K562 (cell line): Measurements from ENCODE around the gene TTC28. TPM values are rescaled to one million over a fixed set of nuclear protein-coding genes. Genes with fewer than 3 reads are reported as not detected.

ENCODE experiments used
- ATAC-seq: fragments of 200-7000 bp; cut with Tn5 transposase; 3 replicates; pipeline ENCODE4 v1.9.1; 2020; ENCODE audit warnings: moderate library complexity
- BruUV-seq: library from RNA; stranded (reverse); fragments of 400-500 nt; replicated peaks from 2 replicates; lab custom pipeline; 2021; lab: Mats Ljungman, UMichigan
- CTCF ChIA-PET: fragments of 300-600 bp; formaldehyde crosslinking; extraction: SDS; loops from one replicate; lab custom pipeline; 2021; ENCODE audit warnings: low intra/inter-chr PET ratio; lab: Yijun Ruan, JAX
- POLR2A ChIA-PET: fragments of 300-600, 350-650 bp; sonication (Branson Sonifier 250); formaldehyde crosslinking; extraction: SDS; loops from one replicate; lab custom pipeline; 2021; ENCODE audit warnings: antibody characterized with exemption, inconsistent platforms; lab: Yijun Ruan, JAX
- DNase-seq, 4 experiments: peaks; one replicate each; pipeline versions ENCODE4 v3.0.0 to v3.0.0-alpha.2; 2011 to 2018; ENCODE audit warnings: low spot score in 3 of 4, mixed read lengths in 3 of 4; ENCODE audit errors: extremely low read depth in 1 of 4
- FAIRE-seq: peaks from 2 replicates; lab custom pipeline; 2011; peaks lifted over from hg19 to GRCh38; lab: Jason Lieb, UNC
- H2AFZ ChIP-seq: 2 replicates; pipeline ENCODE4 v1.6.0; 2011; ENCODE audit warnings: low read depth, low read length, control low read depth, inconsistent platforms
- H3K27ac ChIP-seq: fragments of 200-600 bp; 3 replicates; pipeline ENCODE4 v1.8.0; 2011; ENCODE audit warnings: low read depth, mild to moderate bottlenecking, control low read depth, inconsistent platforms, low read length, moderate library complexity, mixed read lengths; ENCODE audit errors: extremely low read depth
- H3K27me3 ChIP-seq, 2 experiments: fragments of 300-600 bp in 1 of 2; 2 replicates in 1 of 2; 3 replicates in 1 of 2; pipeline versions ENCODE4 v1.6.0 to v1.8.0; 2011; ENCODE audit warnings: inconsistent platforms in 2 of 2, low read length in 2 of 2, mild to moderate bottlenecking in 1 of 2, mixed read lengths in 1 of 2, moderate library complexity in 1 of 2; ENCODE audit not compliant: control insufficient read depth in 2 of 2, insufficient read depth in 2 of 2
- H3K36me3 ChIP-seq: fragments of 300-600 bp; 3 replicates; pipeline ENCODE4 v1.8.0; 2011; ENCODE audit warnings: mild to moderate bottlenecking, low read length, inconsistent platforms; ENCODE audit not compliant: control insufficient read depth, insufficient read depth
- H3K4me1 ChIP-seq, 2 experiments: fragments of 200-600 bp in 1 of 2; replicated peaks in 1 of 2; 2 replicates in 1 of 2; 3 replicates in 1 of 2; pipeline versions ENCODE4 v1.5.1 to v1.8.0; 2011; ENCODE audit warnings: inconsistent platforms in 2 of 2, low read length in 2 of 2, mild to moderate bottlenecking in 1 of 2, mixed read lengths in 1 of 2, moderate library complexity in 1 of 2; ENCODE audit not compliant: control insufficient read depth in 2 of 2, insufficient read depth in 2 of 2
- H3K4me2 ChIP-seq: 2 replicates; pipeline ENCODE4 v1.6.1; 2011; ENCODE audit warnings: low read length, control low read depth, inconsistent platforms, mixed read lengths; ENCODE audit not compliant: insufficient read depth
- H3K4me3 ChIP-seq: fragments of 200-600 bp; sonication (generic), shearing (Covaris generic); 2 replicates; pipeline ENCODE4 v1.5.1; 2016; ENCODE audit warnings: control low read depth, inconsistent platforms
- H3K79me2 ChIP-seq: fragments of 200-600 bp; 3 replicates; pipeline ENCODE4 v1.8.0; 2011; ENCODE audit warnings: low read length, inconsistent platforms; ENCODE audit not compliant: control insufficient read depth, insufficient read depth
- H3K9ac ChIP-seq, 2 experiments: 2 replicates each; pipeline versions ENCODE4 v1.6.0 to v1.6.1; 2011; ENCODE audit warnings: low read depth in 2 of 2, low read length in 2 of 2, control low read depth in 1 of 2, inconsistent platforms in 1 of 2, mild to moderate bottlenecking in 1 of 2, mixed read lengths in 1 of 2; ENCODE audit not compliant: insufficient read depth in 1 of 2
- H3K9me1 ChIP-seq: one replicate; pipeline ENCODE4 v1.6.0; 2011; ENCODE audit warnings: inconsistent platforms, mild to moderate bottlenecking, low read length, moderate library complexity; ENCODE audit not compliant: control insufficient read depth, insufficient read depth
- H3K9me3 ChIP-seq: replicated peaks from 2 replicates; pipeline ENCODE4 v1.5.1; 2011; ENCODE audit warnings: low read depth, low read length, inconsistent platforms; ENCODE audit not compliant: control insufficient read depth, insufficient read depth
- H4K20me1 ChIP-seq: replicated peaks from 2 replicates; pipeline ENCODE4 v1.6.1; 2011; ENCODE audit warnings: low read length, inconsistent platforms, mixed read lengths; ENCODE audit not compliant: control insufficient read depth, insufficient read depth
- CEBPB ChIP-seq: fragments of 450-650 bp; IDR thresholded peaks from 2 replicates; pipeline ENCODE4 v1.6.1; 2016; ENCODE audit warnings: missing genetic modification characterization, missing compliant biosample characterization
- NFIC ChIP-seq: fragments of 450-650 bp; IDR thresholded peaks from 2 replicates; pipeline ENCODE4 v1.6.1; 2017; ENCODE audit warnings: mild to moderate bottlenecking, inconsistent platforms
- NFIX ChIP-seq: fragments of 250-450 bp; sonication (Bioruptor Pico); IDR thresholded peaks from 2 replicates; pipeline ENCODE4 v1.4.0; 2020; ENCODE audit warnings: low read depth, mild to moderate bottlenecking, moderate library complexity
- RFX7 ChIP-seq: fragments of 250-450 bp; sonication (Bioruptor Pico); IDR thresholded peaks from 2 replicates; pipeline ENCODE4 v1.5.1; 2021; ENCODE audit warnings: mild to moderate bottlenecking
- ZNF778 ChIP-seq: fragments of 450-650 bp; formaldehyde crosslinking; IDR thresholded peaks from 2 replicates; pipeline ENCODE4 v1.4.0; 2020; ENCODE audit warnings: mild to moderate bottlenecking, moderate library complexity
- WGBS: fragments of 100-300 bp; shearing (Covaris generic); methylation state at CpG from one replicate; pipeline ENCODE4 v1.1.6; 2016; ENCODE audit warnings: low coverage, mixed read lengths; ENCODE audit not compliant: insufficient coverage; ENCODE audit errors: missing lambda C conversion rate; 5-methylcytosine and 5-hydroxymethylcytosine counted together
- in situ Hi-C: fragments of 300-500 bp; cut with MboI; formaldehyde crosslinking; loops from 4 replicates; pipeline ENCODE4 v1.15.0; 2018; ENCODE audit warnings: inconsistent platforms, mixed read lengths
- intact Hi-C: fragments of 100-400 bp; cut with micrococcal nuclease; formaldehyde crosslinking; loops from 2 replicates; pipeline ENCODE4 v1.14.2; 2022
- polyA plus RNA-seq, 8 experiments: library from polyadenylated mRNA; depleted of rRNA in 4 of 8; stranded (reverse) in 5 of 8; unstranded in 3 of 8; fragments of >200 nt; fragmentation: Nextera tagmentation in 2 of 8; fragmentation: Illumina TruSeq in 1 of 8; extraction: Ambion mirVana in 2 of 8; extraction: Trizol in 1 of 8; gene quantifications; 2 replicates each; pipeline versions ENCODE4 v1.2.1 to v1.2.3, GENCODE V29; 2011 to 2014; ENCODE audit warnings: inconsistent platforms in 1 of 8, missing spikeins in 1 of 8
- total RNA-seq, 7 experiments: library from RNA; depleted of rRNA in 6 of 7; stranded (reverse); fragments of >200 nt in 6 of 7; fragmentation: Illumina TruSeq in 2 of 7; extraction: Trizol in 2 of 7; gene quantifications; 2 replicates each; pipeline versions ENCODE4 v1.2.1 to v1.2.3, GENCODE V29; 2011 to 2021; ENCODE audit warnings: low replicate concordance in 1 of 7

Gene TTC28
- total and polyA plus RNA-seq, 9 of the 15 experiments (the other 6 are each of a cell fraction or from before 2014, with no cell fraction given), result 0.22 to 10.7 (median 3.1) TPM

DNA sequence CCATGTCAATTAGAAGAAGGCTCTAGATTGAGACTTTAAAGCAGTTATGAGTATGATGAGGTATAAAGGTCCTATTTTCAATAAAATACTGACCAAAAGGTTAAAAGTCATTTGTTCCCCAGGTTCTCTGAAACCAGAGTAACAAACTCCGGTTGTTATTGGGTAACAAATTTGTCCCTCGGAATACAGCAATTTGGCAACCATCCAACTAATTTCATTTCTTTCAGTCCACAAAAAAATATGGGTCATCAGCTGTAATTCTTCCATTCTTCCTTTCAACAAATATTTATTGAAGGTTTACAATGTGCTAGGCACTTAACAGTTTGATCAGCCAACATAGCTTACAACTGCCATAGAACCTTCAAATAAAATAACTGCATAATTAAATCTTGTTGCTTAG lies 79.9 kb downstream of the TTC28 start:
- FAIRE-seq (no peak), ATAC-seq (no peak), DNase-seq (no peak)
- H3K4me3 ChIP-seq, result no peak overlapping the region
- H3K9me1 ChIP-seq, result no peaks in the 10 kb centered on the region
- ChIA-PET POLR2A (interaction anchor here (0.7 to 1.6 kb wide), 2 partner anchors 219 to 534 kb away, joined by 3 to 4 read pairs; no protein-coding TSS in a partner anchor), CTCF (interaction anchor here (1.6 to 2.3 kb wide), 2 partner anchors 229 to 646 kb away, joined by 7 to 22 read pairs; no protein-coding TSS in a partner anchor)
- no peaks in the 10 kb centered on the region for H3K36me3 ChIP-seq
- no peak overlapping the region for H3K4me2 ChIP-seq
- H3K9me3 ChIP-seq, result no peaks in the 10 kb centered on the region
- in situ Hi-C loops (loop anchor here (5.0 to 25.0 kb wide), 5 partner anchors 233 to 712 kb away; no protein-coding TSS in a partner anchor), intact Hi-C loops (loop anchor here (1.0 to 10.0 kb wide), 5 partner anchors 75 to 645 kb away; partner anchors contain the start of gene TTC28)
- BruUV-seq, result no TSS peak
- WGBS, result 24% methylated on average over 2 of the region's 2 CpGs
- H3K27me3 ChIP-seq, result no peaks in the 10 kb centered on the region
- H3K9ac ChIP-seq, result no peak overlapping the region
- H3K79me2 ChIP-seq, result no peaks in the 10 kb centered on the region
- no peaks in the 10 kb centered on the region for H4K20me1 ChIP-seq
- H3K27ac ChIP-seq, result no peak overlapping the region
- TF ChIP-seq NFIX (CRISPR knock-in tag), result peak; percentile 57
- peak; percentile 79 for TF ChIP-seq NFIC
- TF ChIP-seq ZNF778 (CRISPR knock-in tag), result no peak
- H3K4me1 ChIP-seq, result no peaks in the 10 kb centered on the region
- H2AFZ ChIP-seq, result no peak overlapping the region

DNA sequence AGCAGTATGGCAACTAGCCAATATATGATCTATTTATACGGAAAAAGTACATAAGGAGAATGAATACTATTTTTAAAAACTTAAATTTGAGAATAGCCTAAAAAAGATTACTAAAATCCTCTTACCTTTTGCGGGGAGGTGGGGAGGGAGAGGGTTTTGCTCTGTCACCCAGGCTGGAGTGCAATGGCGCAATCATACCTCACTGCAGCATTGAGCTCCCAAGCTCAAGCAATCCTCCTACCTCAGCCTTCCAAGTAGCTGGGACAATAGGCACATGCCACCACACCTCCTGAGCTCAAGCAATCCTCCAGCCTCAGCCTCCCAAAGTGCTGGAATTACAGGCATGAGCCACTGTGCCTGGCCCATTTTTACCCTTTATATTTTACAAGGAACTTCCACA lies 82.0 kb downstream of the TTC28 start:
- TF ChIP-seq CEBPB (tag) (peak; percentile 88), RFX7 (CRISPR knock-in tag) (no peak)

More for the DNA sequence above, 82.0 kb downstream of the TTC28 start:
- in situ Hi-C loops, result loop anchor here (10.0 to 25.0 kb wide), 2 partner anchors 573 to 710 kb away; no protein-coding TSS in a partner anchor
- Histone ChIP-seq H3K36me3 (no peaks in the 10 kb centered on the region), H4K20me1 (no peaks in the 10 kb centered on the region), H3K9me3 (no peaks in the 10 kb centered on the region), H3K27ac (no peak overlapping the region), H3K9ac (no peak overlapping the region), H3K9me1 (no peaks in the 10 kb centered on the region), H2AFZ (no peak overlapping the region), H3K79me2 (no peaks in the 10 kb centered on the region), H3K4me1 (no peaks in the 10 kb centered on the region), H3K4me3 (no peak overlapping the region), H3K27me3 (no peaks in the 10 kb centered on the region), H3K4me2 (no peak overlapping the region)
- no peak for DNase-seq
- ATAC-seq, result no peak
- no TSS peak for BruUV-seq
- ChIA-PET CTCF (interaction anchor here (0.7 kb wide), 1 partner anchor 577 kb away, joined by 3 read pairs; no protein-coding TSS in a partner anchor), POLR2A (no interaction called here)
- no peak for FAIRE-seq
- WGBS, result 24% methylated on average over 2 of the region's 3 CpGs
- intact Hi-C loops, result loop anchor here (10.0 kb wide), 1 partner anchor 353 kb away; no protein-coding TSS in a partner anchor
